Stomach (tissue), 4 donors: ENCODE results near the gene COL5A3.

ENCODE experiments used
- EP300 ChIP-seq: sonication (generic); formaldehyde crosslinking; IDR thresholded peaks from one replicate; pipeline ENCODE4 v1.6.1; 2017; ENCODE audit warnings: antibody characterized with exemption
- POLR2A ChIP-seq, 4 donors: fragments of 450-650 bp; IDR thresholded peaks; one replicate each; pipeline ENCODE4 v1.6.1; 2016; ENCODE audit warnings: antibody characterized with exemption in 4 of 4, control low read depth in 2 of 4, mild to moderate bottlenecking in 1 of 4, moderate library complexity in 1 of 4
- POLR2AphosphoS5 ChIP-seq, 3 donors: sonication (generic); formaldehyde crosslinking; IDR thresholded peaks; one replicate each; pipeline ENCODE4 v1.6.1; 2016; ENCODE audit warnings: antibody characterized with exemption in 3 of 3
- TF ChIP-seq, protein P1 (sequence below), 7 experiments: fragments of 450-650 bp in 4 of 7; fragments of 200-600 bp in 3 of 7; sonication (generic) in 3 of 7; IDR thresholded peaks; one replicate each; pipeline ENCODE4 v1.5.1; 2016 to 2019; ENCODE audit warnings: antibody characterized with exemption in 7 of 7, control low read depth in 2 of 7, mild to moderate bottlenecking in 1 of 7

DNA sequence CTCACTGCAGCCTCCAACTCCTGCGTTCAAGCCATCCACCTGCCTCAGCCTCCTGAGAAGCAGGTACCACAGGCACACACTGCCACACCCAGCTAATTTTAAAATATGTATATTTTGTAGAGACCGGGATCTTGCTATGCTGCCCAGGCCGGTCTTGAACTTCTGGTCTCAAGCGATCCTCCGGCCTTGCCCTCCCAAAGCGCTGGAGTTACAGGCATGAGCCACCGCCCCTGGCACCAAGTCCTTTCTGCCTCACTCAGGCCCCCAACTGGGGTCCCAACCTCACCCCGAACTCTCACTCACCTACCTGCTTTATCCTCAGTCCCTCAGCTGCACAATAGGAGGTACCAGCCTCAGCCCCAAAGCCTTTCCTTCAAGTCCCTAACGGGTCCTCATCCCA lies 635 bp upstream of the COL5A3 start:
- TF ChIP-seq, protein P1, sequence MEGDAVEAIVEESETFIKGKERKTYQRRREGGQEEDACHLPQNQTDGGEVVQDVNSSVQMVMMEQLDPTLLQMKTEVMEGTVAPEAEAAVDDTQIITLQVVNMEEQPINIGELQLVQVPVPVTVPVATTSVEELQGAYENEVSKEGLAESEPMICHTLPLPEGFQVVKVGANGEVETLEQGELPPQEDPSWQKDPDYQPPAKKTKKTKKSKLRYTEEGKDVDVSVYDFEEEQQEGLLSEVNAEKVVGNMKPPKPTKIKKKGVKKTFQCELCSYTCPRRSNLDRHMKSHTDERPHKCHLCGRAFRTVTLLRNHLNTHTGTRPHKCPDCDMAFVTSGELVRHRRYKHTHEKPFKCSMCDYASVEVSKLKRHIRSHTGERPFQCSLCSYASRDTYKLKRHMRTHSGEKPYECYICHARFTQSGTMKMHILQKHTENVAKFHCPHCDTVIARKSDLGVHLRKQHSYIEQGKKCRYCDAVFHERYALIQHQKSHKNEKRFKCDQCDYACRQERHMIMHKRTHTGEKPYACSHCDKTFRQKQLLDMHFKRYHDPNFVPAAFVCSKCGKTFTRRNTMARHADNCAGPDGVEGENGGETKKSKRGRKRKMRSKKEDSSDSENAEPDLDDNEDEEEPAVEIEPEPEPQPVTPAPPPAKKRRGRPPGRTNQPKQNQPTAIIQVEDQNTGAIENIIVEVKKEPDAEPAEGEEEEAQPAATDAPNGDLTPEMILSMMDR (IDR thresholded peaks at IDR 0.05): no peak
- TF ChIP-seq POLR2A (IDR thresholded peaks at IDR 0.05): no peak
- no peak for TF ChIP-seq POLR2AphosphoS5 (IDR thresholded peaks at IDR 0.05)
- no peak for TF ChIP-seq EP300
